ENCODE measurements around the gene BEAN1. TPM values are rescaled to one million over a fixed set of nuclear protein-coding genes. Genes with fewer than 3 reads are reported as not detected.

The BEAN1 gene
- total RNA-seq, 4 donors from 2014 or later, result 0.52 to 3.9 TPM; not detected in 2

DNA sequence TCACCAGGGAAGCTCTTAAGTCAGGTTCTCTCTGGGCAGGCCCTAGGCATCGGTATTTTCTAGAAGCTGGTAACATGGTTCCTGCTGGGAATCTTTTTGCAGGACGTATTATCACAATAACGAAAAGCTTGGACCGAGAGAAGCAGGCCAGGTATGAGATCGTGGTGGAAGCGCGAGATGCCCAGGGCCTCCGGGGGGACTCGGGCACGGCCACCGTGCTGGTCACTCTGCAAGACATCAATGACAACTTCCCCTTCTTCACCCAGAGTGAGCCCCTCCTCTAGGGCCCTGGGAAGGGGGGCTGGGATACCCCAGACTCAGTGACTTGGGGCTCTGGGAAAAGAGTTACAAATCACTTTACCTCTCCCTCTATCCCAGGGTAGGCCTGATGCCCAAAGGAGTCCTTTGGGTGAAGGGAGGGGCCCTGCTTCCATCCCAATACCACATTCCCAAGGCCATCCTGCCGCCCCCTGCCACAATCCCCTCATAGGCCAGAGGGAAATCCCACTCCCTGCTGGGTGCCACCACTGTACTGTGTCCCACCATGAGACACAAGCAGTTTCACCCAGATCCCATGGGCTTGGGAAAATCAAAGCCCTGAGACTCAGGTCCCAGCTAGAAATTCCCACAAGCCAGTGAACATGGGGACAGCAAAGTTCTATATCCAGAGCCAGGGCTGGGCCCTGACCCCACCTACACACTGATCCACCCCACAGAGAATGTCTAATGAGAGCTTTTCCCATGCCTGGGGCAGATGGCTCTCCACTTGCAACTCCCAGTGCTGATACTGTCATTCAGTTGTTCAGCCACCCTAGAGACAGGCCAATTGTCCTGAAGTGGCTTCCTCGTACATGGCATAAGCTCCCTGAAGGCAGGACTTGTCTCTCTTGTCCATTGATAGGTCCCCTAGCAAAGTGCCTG, 37.6 kb upstream of the BEAN1 start:
- Histone ChIP-seq H3K9me3 (no peaks in the 10 kb centered on the region), H3K4me1 (no peaks in the 10 kb centered on the region), H3K4me3 (no peak overlapping the region), H3K36me3 (no peaks in the 10 kb centered on the region), H3K27ac (no peak overlapping the region), H3K27me3 (no peaks in the 10 kb centered on the region)
- TF ChIP-seq, protein P1, sequence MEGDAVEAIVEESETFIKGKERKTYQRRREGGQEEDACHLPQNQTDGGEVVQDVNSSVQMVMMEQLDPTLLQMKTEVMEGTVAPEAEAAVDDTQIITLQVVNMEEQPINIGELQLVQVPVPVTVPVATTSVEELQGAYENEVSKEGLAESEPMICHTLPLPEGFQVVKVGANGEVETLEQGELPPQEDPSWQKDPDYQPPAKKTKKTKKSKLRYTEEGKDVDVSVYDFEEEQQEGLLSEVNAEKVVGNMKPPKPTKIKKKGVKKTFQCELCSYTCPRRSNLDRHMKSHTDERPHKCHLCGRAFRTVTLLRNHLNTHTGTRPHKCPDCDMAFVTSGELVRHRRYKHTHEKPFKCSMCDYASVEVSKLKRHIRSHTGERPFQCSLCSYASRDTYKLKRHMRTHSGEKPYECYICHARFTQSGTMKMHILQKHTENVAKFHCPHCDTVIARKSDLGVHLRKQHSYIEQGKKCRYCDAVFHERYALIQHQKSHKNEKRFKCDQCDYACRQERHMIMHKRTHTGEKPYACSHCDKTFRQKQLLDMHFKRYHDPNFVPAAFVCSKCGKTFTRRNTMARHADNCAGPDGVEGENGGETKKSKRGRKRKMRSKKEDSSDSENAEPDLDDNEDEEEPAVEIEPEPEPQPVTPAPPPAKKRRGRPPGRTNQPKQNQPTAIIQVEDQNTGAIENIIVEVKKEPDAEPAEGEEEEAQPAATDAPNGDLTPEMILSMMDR (IDR thresholded peaks at IDR 0.05), result no peak
- no peak for TF ChIP-seq POLR2A (IDR thresholded peaks at IDR 0.05)
- DNase-seq, result no peak
- intact Hi-C loops (cut with DNase I; ENCODE audit: low total_unique reads), result no loop called here

DNA sequence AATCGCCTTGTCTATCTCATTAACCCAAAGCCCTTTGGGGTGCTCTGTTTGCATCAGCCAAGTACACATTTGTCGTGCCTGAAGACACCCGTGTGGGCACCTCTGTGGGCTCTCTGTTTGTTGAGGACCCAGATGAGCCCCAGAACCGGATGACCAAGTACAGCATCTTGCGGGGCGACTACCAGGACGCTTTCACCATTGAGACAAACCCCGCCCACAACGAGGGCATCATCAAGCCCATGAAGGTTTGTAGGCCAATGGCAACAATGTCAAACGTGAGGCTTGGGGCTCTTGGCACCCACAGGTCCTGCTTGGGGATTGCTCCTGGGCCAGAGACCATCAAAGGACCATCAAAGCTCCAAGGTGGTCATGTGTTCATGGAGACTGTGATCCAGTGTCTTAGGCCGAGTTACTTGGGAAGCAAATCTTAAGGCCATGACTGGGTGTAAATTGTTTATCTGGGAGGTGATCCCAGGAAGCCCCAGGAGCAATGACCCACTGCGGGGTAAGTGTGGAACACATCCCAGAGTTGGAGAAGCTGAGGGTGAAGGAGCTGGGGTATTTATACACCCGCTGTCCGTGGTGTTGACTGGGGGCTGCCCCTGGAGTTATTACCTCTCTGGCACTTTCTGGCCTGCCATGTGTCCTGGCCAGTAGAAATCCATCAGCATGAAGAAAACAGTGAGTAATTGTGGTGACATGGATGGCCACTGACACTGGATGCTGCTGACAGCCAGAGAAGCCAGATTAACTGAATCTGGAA, 36.6 kb upstream of the BEAN1 start:
- Histone ChIP-seq H3K27ac (no peak overlapping the region), H3K36me3 (no peaks in the 10 kb centered on the region), H3K4me1 (no peaks in the 10 kb centered on the region), H3K9me3 (no peaks in the 10 kb centered on the region), H3K27me3 (no peaks in the 10 kb centered on the region), H3K4me3 (no peak overlapping the region)
- intact Hi-C loops (cut with DNase I; ENCODE audit: low total_unique reads), result no loop called here
- DNase-seq, result no peak
- no peak for TF ChIP-seq POLR2A (IDR thresholded peaks at IDR 0.05)
- TF ChIP-seq, protein P1 (IDR thresholded peaks at IDR 0.05), result no peak

DNA sequence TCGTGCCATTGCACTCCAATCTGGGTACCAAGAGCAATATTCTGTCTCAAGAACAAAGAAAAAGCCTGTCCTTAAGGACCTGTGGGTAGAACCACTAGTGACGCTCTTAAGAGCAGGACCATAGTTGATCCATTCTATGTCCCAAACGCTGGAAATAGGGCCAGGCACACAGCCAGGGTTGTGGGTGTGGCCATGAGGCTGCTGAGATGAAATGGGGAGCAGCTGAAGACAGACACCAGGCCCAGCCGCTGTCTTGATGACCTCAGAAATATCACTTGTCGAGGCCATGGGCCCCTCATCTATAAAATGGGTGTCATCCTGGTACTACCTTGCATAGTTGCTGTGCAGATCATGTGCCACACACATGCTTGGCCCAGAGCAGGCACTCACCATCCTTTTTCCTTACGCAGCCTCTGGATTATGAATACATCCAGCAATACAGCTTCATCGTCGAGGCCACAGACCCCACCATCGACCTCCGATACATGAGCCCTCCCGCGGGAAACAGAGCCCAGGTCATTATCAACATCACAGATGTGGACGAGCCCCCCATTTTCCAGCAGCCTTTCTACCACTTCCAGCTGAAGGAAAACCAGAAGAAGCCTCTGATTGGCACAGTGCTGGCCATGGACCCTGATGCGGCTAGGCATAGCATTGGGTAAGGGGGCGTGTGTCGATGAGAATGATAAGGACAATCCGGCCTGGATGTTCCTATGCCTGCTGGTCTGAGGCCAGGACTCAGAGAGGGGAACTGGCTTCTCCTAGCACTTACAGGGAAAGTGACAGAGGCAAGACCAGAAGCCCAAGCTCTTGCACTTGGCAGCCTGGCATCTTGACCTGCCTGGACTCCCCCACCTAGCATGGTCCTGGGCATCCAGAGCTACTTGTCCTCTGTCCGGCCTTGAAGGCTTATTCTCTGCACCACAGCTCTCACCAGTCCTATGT, 35.1 kb upstream of the BEAN1 start:
- Histone ChIP-seq H3K27ac (no peak overlapping the region), H3K36me3 (no peaks in the 10 kb centered on the region)

DNA sequence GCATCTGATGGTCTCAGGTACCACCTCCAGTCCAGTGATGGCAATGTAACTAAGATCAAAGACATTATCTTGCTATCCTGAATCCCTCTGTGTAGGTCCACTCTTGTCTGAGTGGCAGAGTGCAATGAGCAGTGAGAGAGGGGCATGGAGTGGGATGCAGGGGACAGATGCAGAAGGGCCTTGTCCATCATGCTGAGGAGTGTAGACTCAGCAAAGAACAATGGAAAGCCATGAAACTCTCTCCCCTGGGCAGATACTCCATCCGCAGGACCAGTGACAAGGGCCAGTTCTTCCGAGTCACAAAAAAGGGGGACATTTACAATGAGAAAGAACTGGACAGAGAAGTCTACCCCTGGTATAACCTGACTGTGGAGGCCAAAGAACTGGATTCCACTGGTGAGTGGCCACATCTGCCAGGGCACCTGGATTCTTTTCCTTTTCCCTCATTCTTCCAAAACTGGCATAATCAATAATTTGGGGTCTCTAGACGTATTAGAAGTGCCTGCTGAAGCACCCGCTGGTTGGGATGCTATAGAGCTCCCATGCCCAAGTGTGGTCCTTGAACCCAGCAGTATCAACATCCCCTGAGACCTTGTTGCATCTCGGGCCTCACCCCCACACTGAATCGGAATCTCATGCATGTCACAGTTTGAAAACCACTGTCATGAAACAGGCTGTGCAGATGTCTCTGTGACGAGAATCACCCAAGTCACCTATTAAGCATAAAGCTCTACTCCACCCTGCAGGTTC, 31.1 kb upstream of the BEAN1 start:
- no peaks in the 10 kb centered on the region for H3K36me3 ChIP-seq
- H3K27ac ChIP-seq, result no peak overlapping the region
- no peaks in the 10 kb centered on the region for H3K27me3 ChIP-seq
- no peak overlapping the region for H3K4me3 ChIP-seq
- TF ChIP-seq POLR2A (IDR thresholded peaks at IDR 0.05), result no peak
- TF ChIP-seq, protein P1 (IDR thresholded peaks at IDR 0.05), result no peak
- no peak for DNase-seq
- intact Hi-C loops (cut with DNase I; ENCODE audit: low total_unique reads), result no loop called here
- H3K9me3 ChIP-seq, result no peaks in the 10 kb centered on the region
- H3K4me1 ChIP-seq, result no peaks in the 10 kb centered on the region

More for the DNA sequence above, 35.1 kb upstream of the BEAN1 start:
- intact Hi-C loops (cut with DNase I; ENCODE audit: low total_unique reads), result no loop called here
- H3K4me1 ChIP-seq, result no peaks in the 10 kb centered on the region
- no peak for TF ChIP-seq POLR2A (IDR thresholded peaks at IDR 0.05)
- TF ChIP-seq, protein P1 (IDR thresholded peaks at IDR 0.05), result no peak
- no peak for DNase-seq
- H3K9me3 ChIP-seq, result no peaks in the 10 kb centered on the region
- H3K27me3 ChIP-seq, result no peaks in the 10 kb centered on the region
- H3K4me3 ChIP-seq, result no peak overlapping the region
